ENCODE results near the gene DPF1. TPM values are rescaled to one million over a fixed set of nuclear protein-coding genes. Genes with fewer than 3 reads are reported as not detected.
"Not testable (repeated sequence)": the region's sequence is repeated elsewhere in the genome, so short reads cannot be mapped to it uniquely, and the experiment has no call there.

The DPF1 gene
- 0.40 TPM for total RNA-seq
- long read RNA-seq = 0 reads

GRCh38 chr19:38224014-38224862, at the start of gene DPF1:
DPF1 (minus strand) TSS chr19:38224222; CDS start chr19:38224142, 80 bp downstream.
- ATAC-seq (peak; percentile 85), DNase-seq (peak; percentile 65)
- intact Hi-C loops (cut with micrococcal nuclease) = no loop called here

GRCh38 chr19:38273499-38273898, 49.5 kb upstream of the DPF1 start:
- intact Hi-C loops (cut with micrococcal nuclease) = no loop called here
- no peak for DNase-seq
- ATAC-seq = no peak

- DNase-seq (no peak), ATAC-seq (no peak)
- intact Hi-C loops (cut with micrococcal nuclease) = no loop called here
Observed at GRCh38 chr19:38270587-38271167, 46.7 kb upstream of the DPF1 start.

GRCh38 chr19:38268539-38268938, 44.5 kb upstream of the DPF1 start:
- DNase-seq (no peak), ATAC-seq (no peak)
- intact Hi-C loops (cut with micrococcal nuclease) = no loop called here

- ATAC-seq = no peak
- DNase-seq = no peak
- intact Hi-C loops (cut with micrococcal nuclease) = no loop called here
Observed at GRCh38 chr19:38267761-38268483, 43.9 kb upstream of the DPF1 start.

GRCh38 chr19:38266981-38267597, 43.1 kb upstream of the DPF1 start:
- DNase-seq (no peak), ATAC-seq (no peak)
- intact Hi-C loops (cut with micrococcal nuclease) = no loop called here

- no peak for DNase-seq
- intact Hi-C loops (cut with micrococcal nuclease) = no loop called here
- no peak for ATAC-seq
Observed at GRCh38 chr19:38265921-38266429, 42.0 kb upstream of the DPF1 start.

- intact Hi-C loops (cut with micrococcal nuclease) = no loop called here
- DNase-seq = no peak
- peak; percentile 13 for ATAC-seq
Observed at GRCh38 chr19:38265213-38265861, 41.3 kb upstream of the DPF1 start.

GRCh38 chr19:38264486-38265212, 40.6 kb upstream of the DPF1 start, which contains the start of gene SPINT2:
SPINT2 (plus strand) TSS chr19:38264573; CDS start chr19:38264893, 320 bp downstream.
- ATAC-seq (peak; percentile 46), DNase-seq (peak; percentile 58)
- intact Hi-C loops (cut with micrococcal nuclease) = no loop called here

GRCh38 chr19:38263689-38264485, 39.9 kb upstream of the DPF1 start:
- ATAC-seq (peak; percentile 84), DNase-seq (peak; percentile 42)
- intact Hi-C loops (cut with micrococcal nuclease) = no loop called here

GRCh38 chr19:38262585-38263268, 38.7 kb upstream of the DPF1 start:
- intact Hi-C loops (cut with micrococcal nuclease) = no loop called here
- no peak for ATAC-seq
- DNase-seq = no peak

- intact Hi-C loops (cut with micrococcal nuclease); ATAC-seq; DNase-seq: not testable (repeated sequence)
Observed at GRCh38 chr19:38261942-38262341, 37.9 kb upstream of the DPF1 start.

- no peak for ATAC-seq
- intact Hi-C loops (cut with micrococcal nuclease) = no loop called here
- no peak for DNase-seq
Observed at GRCh38 chr19:38255383-38256014, 31.5 kb upstream of the DPF1 start.

- no peak for ATAC-seq
- intact Hi-C loops (cut with micrococcal nuclease) = no loop called here
- DNase-seq = no peak
Observed at GRCh38 chr19:38253788-38254187, 29.8 kb upstream of the DPF1 start.

- intact Hi-C loops (cut with micrococcal nuclease) = no loop called here
- ATAC-seq (peak; percentile 14), DNase-seq (peak; percentile 54)
Observed at GRCh38 chr19:38252941-38253691, 29.1 kb upstream of the DPF1 start.

GRCh38 chr19:38252385-38252784, 28.4 kb upstream of the DPF1 start:
- ATAC-seq = no peak
- intact Hi-C loops (cut with micrococcal nuclease) = no loop called here
- DNase-seq = no peak
